Tibial nerve (tissue), 4 donors: ENCODE data around the gene MRPL2.

Source experiments
- CTCF ChIP-seq, 5 experiments: fragments of 200-600 bp in 3 of 5; fragments of 450-650 bp in 2 of 5; sonication (generic) in 3 of 5; IDR thresholded peaks; one replicate each; pipeline ENCODE4 v1.5.1; 2016 to 2019; ENCODE audit warnings: antibody characterized with exemption in 5 of 5, mild to moderate bottlenecking in 3 of 5, moderate library complexity in 2 of 5
- EP300 ChIP-seq, 2 donors: sonication (generic); formaldehyde crosslinking; IDR thresholded peaks; one replicate each; pipeline ENCODE4 v1.6.1; 2017; ENCODE audit warnings: antibody characterized with exemption in 2 of 2, mild to moderate bottlenecking in 1 of 2
- POLR2A ChIP-seq, 2 donors: fragments of 450-650 bp; IDR thresholded peaks; one replicate each; pipeline ENCODE4 v1.6.1; 2017; ENCODE audit warnings: antibody characterized with exemption in 2 of 2, mild to moderate bottlenecking in 2 of 2, moderate library complexity in 2 of 2

GRCh38 chr6:43029120-43029519, 30.1 kb downstream of the MRPL2 start:
- no peak for TF ChIP-seq POLR2A (IDR thresholded peaks at IDR 0.05)
- no peak for TF ChIP-seq CTCF (IDR thresholded peaks at IDR 0.05)
- no peak for TF ChIP-seq EP300 (IDR thresholded peaks at IDR 0.05)
